ENCODE data around the gene DNAH11. TPM values are rescaled to one million over a fixed set of nuclear protein-coding genes. Genes with fewer than 3 reads are reported as not detected.
"Not testable (repeated sequence)": the region's sequence is repeated elsewhere in the genome, so short reads cannot be mapped to it uniquely, and the experiment has no call there.

DNAH11 gene
- total RNA-seq, 2 donors from 2014 or later, result 0.02 to 9.9 TPM

DNA sequence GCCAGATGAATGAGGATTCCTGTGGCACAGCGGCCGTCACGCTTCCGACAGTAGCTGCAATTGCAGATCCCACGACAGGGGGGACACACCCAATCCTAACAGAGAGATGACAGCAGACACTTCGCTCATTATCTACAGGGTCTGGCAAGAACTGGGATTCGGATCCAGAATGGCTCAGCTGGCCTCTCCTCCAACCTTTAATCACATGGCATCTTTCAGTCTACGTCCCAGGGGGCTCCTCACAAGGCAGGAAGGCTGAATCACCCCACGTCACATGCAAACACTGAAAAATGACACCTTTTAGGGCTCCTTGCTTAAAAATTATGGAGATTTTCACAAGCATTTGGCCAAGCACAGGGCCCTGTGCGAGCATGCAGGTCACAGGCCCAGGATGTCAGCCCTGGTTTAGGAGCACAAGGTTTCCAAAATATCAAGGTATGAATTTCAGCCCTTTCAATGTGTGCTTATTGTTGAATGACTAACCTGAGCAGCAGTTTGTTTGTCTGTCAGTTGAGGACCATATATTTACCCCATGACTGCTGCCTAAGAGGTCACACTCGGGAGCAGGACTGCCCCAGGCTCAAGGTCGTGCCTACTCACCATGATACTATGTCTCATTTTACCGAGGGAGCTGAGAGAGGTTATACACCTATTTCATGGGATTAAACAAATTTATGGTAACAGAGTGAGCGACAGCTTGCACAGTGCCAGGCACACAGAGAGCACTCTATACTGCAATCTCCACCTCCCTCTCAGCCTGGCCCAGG is 360.4 kb downstream of the DNAH11 start:
- peaks cover under 1 to 5% of the 10 kb centered on the region in 2 donors for H3K9me3 Mint-ChIP-seq
- H3K27ac Mint-ChIP-seq, result no peak overlapping the region
- DNase-seq (ENCODE audit: low spot score in 2 of 2), result no peak
- no peak for ATAC-seq
- peaks cover 37 to 47% of the 10 kb centered on the region in 2 donors for H3K36me3 Mint-ChIP-seq

DNA sequence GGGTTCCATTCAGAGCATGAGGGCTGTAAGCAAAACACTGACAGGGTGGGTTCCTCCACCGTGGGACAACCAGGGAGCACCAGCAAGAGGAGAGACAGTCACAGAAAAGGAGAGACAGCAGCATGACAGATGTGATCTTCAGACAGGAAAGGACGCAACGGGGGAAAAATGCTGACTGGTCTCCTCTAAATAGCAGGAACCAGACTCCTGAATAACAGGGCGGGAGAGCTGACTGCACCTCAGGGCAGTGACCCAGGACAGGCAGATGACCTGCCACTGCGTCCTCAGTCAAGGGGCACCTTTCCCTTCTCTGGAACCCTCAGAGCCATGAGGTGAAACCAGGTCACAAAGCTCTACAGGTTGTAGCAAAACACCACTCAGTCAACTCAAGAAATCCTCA is 365.9 kb downstream of the DNAH11 start:
- ATAC-seq (no peak), DNase-seq (ENCODE audit: low spot score in 2 of 2) (no peak)
- Mint-ChIP-seq H3K36me3 (peaks cover 19 to 21% of the 10 kb centered on the region in 2 donors), H3K9me3 (no peaks in the 10 kb centered on the region), H3K27ac (no peak overlapping the region)

DNA sequence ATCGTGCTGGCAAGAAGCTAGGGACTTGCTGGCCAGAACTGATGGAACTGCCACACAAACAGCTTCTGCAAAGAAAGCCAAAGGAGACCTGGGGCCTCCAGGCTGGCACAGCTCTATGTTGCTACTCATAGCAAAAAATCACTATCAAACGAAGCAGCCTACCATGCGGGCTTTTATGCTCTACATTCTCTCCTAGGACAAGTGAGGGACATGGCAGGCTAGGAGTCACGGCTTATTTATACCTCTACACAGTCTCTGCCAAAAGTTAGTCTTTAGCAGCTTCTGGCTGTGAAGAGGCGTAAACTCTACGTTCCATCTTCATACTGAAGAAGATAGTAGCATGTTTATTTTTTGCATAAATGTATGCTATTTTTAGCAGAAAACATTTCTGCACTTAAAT is 367.4 kb downstream of the DNAH11 start:
- H3K9me3 Mint-ChIP-seq, result no peaks in the 10 kb centered on the region
- H3K36me3 Mint-ChIP-seq, result peaks cover 23 to 25% of the 10 kb centered on the region in 2 donors
- ATAC-seq (no peak), DNase-seq (ENCODE audit: low spot score in 2 of 2) (no peak)
- H3K27ac Mint-ChIP-seq, result no peak overlapping the region

DNA sequence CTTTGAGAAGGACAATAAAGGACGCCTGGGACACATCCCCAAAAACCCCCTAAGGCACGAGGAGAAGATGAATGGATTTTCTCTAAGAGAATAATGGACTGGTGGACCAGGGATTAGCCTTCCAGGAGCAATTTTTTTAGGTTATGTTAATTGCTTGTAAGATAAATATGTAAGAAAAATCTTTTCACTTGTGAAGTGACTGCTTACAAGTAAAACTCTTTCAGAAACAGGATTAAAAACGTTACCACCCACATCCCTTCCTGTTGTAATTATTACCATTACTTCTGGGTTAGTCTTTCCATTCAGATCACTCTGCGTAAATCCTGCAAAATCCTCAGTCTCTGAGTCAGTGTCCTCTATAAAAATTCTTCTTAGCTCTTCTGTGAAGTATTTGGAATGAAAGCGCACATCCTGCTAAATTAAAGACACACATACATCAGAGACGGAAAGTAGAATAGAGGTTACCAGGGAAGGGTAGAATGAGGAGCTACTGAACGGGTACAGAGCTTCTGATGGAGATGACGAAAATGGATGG is 368.6 kb downstream of the DNAH11 start:
- DNase-seq (ENCODE audit: low spot score in 2 of 2) (no peak), ATAC-seq (no peak)
- Mint-ChIP-seq H3K27ac (no peak overlapping the region), H3K36me3 (peaks cover 27 to 35% of the 10 kb centered on the region in 2 donors), H3K9me3 (no peaks in the 10 kb centered on the region)

DNA sequence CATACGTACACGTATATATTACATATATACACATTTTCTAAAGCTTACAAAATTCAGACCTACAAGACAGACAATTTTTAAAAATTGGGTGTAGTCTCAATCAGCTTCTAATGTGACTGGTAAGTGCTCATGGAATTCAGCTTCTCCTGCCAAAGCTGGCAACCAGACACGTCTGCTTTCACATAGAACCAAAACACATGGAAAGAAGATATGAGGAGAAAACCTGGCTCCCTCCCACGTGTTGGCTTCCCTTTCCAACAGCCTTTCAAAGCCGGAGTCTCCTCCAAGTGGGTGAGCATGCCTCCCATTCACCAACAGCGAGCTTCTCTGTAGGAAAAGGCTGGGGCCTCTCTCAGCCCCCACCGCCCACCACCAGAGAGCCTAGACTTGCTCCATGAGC is 369.5 kb downstream of the DNAH11 start:
- H3K27ac Mint-ChIP-seq, result no peak overlapping the region
- DNase-seq (ENCODE audit: low spot score in 2 of 2), result no peak
- no peaks in the 10 kb centered on the region for H3K9me3 Mint-ChIP-seq
- peaks cover 27 to 39% of the 10 kb centered on the region in 2 donors for H3K36me3 Mint-ChIP-seq
- ATAC-seq, result no peak

DNA sequence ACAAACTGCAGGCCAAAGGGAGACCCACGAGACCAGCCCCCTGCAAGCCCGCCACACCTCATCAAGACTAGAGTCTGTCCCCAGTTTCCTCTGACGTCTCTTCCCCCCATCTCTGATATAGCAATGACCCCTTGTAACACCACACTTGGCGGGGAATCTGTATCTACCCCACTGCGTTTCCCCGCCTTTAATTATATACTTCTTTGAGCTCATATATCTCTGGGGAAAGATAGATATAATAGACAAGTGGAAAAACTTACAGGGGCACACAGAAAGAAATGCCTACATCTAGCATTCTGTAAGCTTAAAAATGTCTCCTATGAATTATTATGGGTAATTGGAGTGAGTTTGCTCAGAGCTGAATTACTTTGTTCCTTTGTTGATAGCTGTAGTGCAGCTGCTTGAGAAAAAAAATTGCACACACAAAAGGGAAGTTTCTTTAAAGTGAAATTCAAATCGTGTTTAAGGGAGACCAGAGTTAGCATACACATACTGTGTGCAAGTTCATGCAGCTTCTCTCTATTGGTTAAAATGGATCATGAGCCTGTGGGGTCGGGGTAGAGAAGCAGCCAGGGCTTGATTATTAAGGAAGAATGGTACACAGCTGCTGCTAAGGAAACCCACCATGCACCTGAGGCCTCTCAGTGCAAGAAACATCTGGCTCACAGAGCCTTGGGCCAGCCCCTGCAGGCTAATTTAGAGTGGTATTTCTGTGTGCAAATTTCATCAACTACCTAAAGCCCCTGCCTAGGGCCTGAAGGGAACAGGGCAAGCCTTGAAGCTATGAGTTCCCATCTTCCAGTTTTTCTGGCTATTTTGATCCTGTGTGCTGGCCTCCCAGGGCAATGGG is 370.3 kb downstream of the DNAH11 start:
- H3K36me3 Mint-ChIP-seq, result peaks cover 26 to 37% of the 10 kb centered on the region in 2 donors
- no peaks in the 10 kb centered on the region for H3K9me3 Mint-ChIP-seq
- no peak for DNase-seq (ENCODE audit: low spot score in 2 of 2)
- H3K27ac Mint-ChIP-seq, result no peak overlapping the region
- ATAC-seq, result no peak

DNA sequence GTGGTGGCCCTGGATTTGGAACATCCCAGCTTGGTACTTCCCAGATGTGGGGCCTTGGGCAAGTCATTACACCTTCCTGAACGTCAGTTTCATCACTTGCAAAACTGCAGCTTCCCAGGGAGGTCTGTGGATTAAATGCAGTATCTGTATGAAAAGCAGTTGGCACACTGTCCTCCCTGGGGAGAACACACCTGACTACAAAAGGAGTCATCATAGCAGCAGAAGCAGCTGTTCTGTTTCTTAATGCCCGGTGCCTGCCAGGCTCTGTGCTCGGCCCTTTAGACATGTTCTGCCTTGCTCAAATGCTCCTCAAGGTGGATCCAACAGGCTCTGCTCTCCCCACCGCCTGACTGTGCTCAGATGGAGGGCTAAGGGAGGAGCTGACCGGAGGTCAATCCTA is 371.8 kb downstream of the DNAH11 start:
- DNase-seq (ENCODE audit: low spot score in 2 of 2) (no peak), ATAC-seq (no peak)
- Mint-ChIP-seq H3K27ac (no peak overlapping the region), H3K9me3 (no peaks in the 10 kb centered on the region), H3K36me3 (peaks cover 22 to 28% of the 10 kb centered on the region in 2 donors)

DNA sequence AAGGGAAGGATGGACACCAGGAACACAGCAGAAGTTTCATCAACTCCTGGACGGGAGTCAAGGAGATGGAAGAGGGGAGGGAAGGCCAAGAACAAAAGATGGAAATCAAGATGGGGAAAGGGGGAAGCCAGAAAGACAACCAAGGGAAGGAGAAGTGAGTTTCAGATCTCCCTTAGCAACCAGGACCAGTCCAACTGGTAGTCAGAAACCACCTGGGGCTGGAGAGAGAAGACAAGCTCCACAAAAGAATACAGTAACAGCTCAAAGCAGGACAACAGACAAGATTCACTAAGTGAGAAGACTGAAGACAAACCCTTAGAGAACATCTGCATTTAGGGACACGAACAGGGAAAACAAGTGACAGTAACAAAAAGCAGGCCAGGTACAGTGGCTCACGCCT is 372.3 kb downstream of the DNAH11 start:
- Mint-ChIP-seq H3K36me3 (peaks cover 24 to 28% of the 10 kb centered on the region in 2 donors), H3K9me3 (no peaks in the 10 kb centered on the region), H3K27ac (no peak overlapping the region)
- DNase-seq (ENCODE audit: low spot score in 2 of 2) (no peak), ATAC-seq (no peak)

DNA sequence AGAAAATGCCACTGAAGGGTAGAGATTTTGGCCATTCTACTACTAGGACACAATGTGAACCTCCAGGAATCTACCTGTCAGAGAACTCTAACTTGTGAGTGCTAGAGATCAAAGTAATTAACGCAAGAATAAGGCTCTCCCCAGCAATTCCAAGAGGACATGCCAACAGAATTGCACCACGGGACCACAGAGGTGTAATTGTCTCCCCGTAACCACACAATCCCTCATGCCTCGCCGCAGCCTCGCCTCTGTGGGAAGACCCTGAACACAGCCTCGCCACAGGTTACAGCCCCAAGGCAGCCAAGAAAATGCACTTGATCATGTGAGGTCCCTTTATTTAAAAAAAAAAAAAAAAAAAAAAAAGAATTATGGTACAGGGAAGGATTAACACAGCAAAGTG is 373.3 kb downstream of the DNAH11 start:
- Mint-ChIP-seq H3K27ac (no peak overlapping the region), H3K36me3 (peaks cover 24 to 28% of the 10 kb centered on the region in 2 donors), H3K9me3 (no peaks in the 10 kb centered on the region)
- ATAC-seq (no peak), DNase-seq (ENCODE audit: low spot score in 2 of 2) (no peak)

DNA sequence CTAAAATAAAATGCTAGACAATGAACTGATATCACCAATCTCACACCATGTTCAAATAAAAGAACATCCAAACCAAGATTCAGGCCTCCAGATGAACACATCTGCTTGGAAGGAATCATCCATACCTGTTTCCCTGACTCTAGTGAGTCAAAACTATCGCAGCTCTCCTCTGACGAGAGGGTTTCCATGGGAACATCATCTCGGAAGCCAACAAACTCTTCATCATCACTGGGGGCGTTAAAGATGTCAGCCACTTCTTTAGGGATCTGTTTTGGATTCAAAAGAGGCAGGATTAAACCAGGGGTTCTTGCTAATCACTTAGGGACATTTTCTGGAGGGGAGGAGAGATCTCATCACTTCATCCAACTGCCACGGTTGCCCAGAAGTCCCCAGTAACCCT is 373.8 kb downstream of the DNAH11 start:
- DNase-seq (ENCODE audit: low spot score in 2 of 2) (no peak), ATAC-seq (no peak)
- Mint-ChIP-seq H3K36me3 (peaks cover 24 to 28% of the 10 kb centered on the region in 2 donors), H3K27ac (no peak overlapping the region), H3K9me3 (no peaks in the 10 kb centered on the region)

DNA sequence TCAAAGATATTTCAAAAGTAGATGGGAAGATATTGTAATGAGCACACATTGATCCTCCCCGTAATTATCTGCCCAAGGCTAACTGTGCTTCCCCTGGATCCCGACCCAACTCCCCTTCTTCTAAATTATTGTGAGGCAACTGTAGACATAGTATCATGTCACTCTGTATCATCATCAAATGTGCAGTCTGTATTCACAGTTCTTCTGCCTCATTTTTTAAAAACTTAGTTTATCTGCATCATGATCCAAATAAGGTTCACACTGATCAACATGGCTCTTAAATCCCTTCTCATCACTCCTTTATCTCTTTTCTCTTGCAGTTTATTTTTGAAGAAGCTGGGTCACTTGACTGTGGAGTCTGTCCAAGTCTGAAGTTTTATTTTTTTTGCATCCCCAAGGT is 375.4 kb downstream of the DNAH11 start:
- no peak for ATAC-seq
- no peaks in the 10 kb centered on the region for H3K9me3 Mint-ChIP-seq
- H3K27ac Mint-ChIP-seq, result no peak overlapping the region
- peaks cover 28% of the 10 kb centered on the region in 2 donors for H3K36me3 Mint-ChIP-seq
- no peak for DNase-seq (ENCODE audit: low spot score in 2 of 2)

DNA sequence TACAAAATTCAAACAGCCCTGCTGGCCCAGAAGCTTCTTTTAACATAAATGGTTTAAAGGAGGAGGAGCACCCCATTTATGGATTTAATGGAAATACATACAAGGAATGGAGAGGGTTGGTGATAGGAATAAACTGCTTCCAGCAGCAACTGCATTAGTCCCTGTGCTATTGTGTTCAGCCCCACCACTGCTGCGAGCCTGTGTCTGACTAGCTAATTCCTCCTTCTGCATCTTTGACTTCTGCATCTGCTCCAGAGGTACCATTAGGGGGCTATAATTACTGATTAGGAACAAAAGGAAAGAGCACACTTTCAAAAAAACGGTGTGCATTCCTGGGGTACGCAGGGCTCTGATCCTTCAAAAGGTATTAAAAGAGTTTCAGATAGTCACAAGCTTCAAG is 378.1 kb downstream of the DNAH11 start:
- DNase-seq (ENCODE audit: low spot score in 2 of 2), result no peak
- Mint-ChIP-seq H3K9me3 (no peaks in the 10 kb centered on the region), H3K27ac (no peak overlapping the region), H3K36me3 (peaks cover 9 to 10% of the 10 kb centered on the region in 2 donors)
- no peak for ATAC-seq

DNA sequence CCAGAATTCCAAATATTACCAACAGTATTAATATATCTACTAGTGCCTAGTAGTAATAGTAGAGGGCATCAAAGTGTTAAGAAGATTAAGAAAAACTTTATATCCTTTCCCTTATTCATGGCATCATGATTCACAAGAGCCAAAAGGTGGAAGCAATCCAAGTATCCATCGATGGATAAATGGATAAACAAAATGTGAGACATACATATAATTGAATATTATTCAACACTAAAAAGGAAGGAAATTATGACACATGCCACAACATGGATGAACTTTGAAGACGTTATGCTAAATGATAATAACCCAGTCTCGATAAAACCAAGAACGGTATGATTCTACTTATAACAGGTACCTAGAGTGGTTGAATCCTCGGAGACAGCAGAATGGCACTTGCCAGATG is 379.8 kb downstream of the DNAH11 start:
- DNase-seq (ENCODE audit: low spot score in 2 of 2) (no peak), ATAC-seq (no peak)
- Mint-ChIP-seq H3K27ac (no peak overlapping the region), H3K9me3 (no peaks in the 10 kb centered on the region), H3K36me3 (peaks cover 8 to 18% of the 10 kb centered on the region in 2 donors)

DNA sequence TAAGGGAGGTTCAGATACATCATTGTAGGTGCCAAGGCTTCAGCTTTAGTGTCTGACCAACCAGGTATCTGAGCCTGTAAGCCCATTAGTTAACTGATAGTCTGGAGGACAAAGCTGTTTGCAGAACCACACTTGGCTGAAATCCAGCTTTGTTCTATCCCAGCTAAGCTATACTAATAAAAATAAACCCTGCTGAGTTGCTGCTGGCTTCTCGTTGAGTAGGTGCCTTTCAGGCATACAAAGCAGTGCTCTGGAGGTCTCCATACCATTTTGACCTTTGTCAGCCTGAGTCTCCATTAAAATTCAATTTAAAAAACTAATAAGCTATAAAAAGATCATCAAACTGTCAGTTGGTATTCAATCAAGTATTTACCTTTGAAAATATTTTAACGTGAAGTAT is 380.8 kb downstream of the DNAH11 start:
- Mint-ChIP-seq H3K36me3 (peaks cover 19 to 22% of the 10 kb centered on the region in 2 donors), H3K27ac (no peak overlapping the region), H3K9me3 (no peaks in the 10 kb centered on the region)
- DNase-seq (ENCODE audit: low spot score in 2 of 2) (no peak), ATAC-seq (no peak)

DNA sequence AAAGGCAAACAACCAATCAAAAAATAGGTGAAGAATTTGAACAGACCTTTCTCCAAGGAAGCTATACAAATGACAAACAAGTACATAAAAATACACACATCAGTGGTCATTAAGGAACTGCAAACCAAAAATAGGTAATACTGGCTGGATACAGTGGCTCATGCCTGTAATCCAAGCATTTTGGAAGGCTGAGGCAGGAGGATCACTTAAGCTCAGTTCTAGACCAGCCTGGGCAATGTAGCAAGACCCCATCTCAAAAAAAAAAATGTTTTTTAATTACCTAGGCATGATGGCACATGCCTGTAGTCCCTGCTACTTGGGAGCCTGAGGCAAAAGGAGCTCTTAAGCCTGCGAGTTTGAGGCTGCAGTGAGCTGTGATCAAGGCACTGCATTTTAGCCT is 383.6 kb downstream of the DNAH11 start:
- Mint-ChIP-seq H3K27ac (no peak overlapping the region), H3K9me3 (peaks cover 9% of the 10 kb centered on the region in 2 donors), H3K36me3 (peaks cover 35 to 47% of the 10 kb centered on the region in 2 donors)
- ATAC-seq (no peak), DNase-seq (ENCODE audit: low spot score in 2 of 2) (no peak)

DNA sequence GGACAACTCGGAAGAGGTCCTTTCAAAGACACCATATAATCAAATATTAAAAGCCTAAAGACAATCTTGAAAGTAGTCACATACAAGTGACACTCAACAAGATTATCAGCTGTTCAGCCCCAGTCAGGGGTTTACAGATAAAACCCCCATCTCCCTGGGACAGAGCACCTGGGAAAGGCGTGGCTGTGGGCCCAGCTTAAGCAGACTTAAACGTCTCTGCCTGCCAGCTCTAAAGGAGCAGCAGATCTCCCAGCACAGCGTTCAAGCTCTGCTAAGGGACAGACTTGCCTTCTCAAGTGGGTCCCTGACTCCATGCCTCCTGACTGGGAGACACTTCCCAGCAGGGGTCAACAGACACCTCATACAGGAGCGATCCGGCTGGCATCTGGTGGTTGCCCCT is 384.9 kb downstream of the DNAH11 start:
- ATAC-seq, result no peak
- no peak for DNase-seq (ENCODE audit: low spot score in 2 of 2)
- Mint-ChIP-seq H3K9me3 (peaks cover 9% of the 10 kb centered on the region in 2 donors), H3K27ac (no peak overlapping the region), H3K36me3 (peaks cover 34 to 54% of the 10 kb centered on the region in 2 donors)

DNA sequence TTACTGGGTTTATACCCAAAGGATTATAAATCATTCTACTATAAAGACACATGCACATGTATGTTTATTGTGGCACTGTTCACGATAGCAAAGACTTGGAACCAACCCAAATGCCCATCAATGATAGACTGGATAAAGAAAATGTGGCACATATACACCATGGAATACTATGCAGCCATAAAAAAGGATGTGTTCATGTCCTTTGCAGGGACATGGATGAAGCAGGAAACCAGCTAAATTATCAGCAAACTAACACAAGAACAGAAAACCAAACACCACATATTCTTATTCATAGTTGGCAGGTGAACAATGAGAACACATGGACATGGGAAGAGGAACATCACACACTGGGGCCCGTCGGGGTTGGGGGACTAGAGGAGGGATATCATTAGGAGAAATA is 390.5 kb downstream of the DNAH11 start:
- ATAC-seq; H3K27ac Mint-ChIP-seq; DNase-seq (ENCODE audit: low spot score in 2 of 2): not testable (repeated sequence)
- peaks cover 12 to 28% of the 10 kb centered on the region in 2 donors for H3K9me3 Mint-ChIP-seq
- peaks cover 47 to 88% of the 10 kb centered on the region in 2 donors for H3K36me3 Mint-ChIP-seq

Measured in activated naive CD4-positive, alpha-beta T cell treated with anti-CD3 and anti-CD28 coated beads, Interleukin-2, amount 50 U/mL, for 72 hours (primary cell).